Measurements from ENCODE around the gene IFFO2. TPM values are rescaled to one million over a fixed set of nuclear protein-coding genes. Genes with fewer than 3 reads are reported as not detected.

Gene IFFO2
- total and polyA plus RNA-seq, 10 of the 15 experiments (the other 5 are each of a cell fraction or from before 2014, with no cell fraction given) = 1.2 to 18.4 (median 6.7) TPM

- no peak for TF ChIP-seq PAX8 (IDR thresholded peaks at IDR 0.05)
- TF ChIP-seq RAD21 (IDR thresholded peaks at IDR 0.05; ENCODE audit: insufficient read depth, low read depth, low read length) = no peak
- no peak for TF ChIP-seq ESRRA (IDR thresholded peaks at IDR 0.05; ENCODE audit: low read length)
- TF ChIP-seq SIX5 (IDR thresholded peaks at IDR 0.05; ENCODE audit: low read depth, low read length, severe bottlenecking) = no peak
- no peak for TF ChIP-seq ZNF687 (IDR thresholded peaks at IDR 0.05)
- TF ChIP-seq SMAD5 (IDR thresholded peaks at IDR 0.05; ENCODE audit: low read depth) = no peak
- TF ChIP-seq MTA2 (IDR thresholded peaks at IDR 0.05; ENCODE audit: low read depth) = no peak
These were observed 38.1 kb downstream of the IFFO2 start (continued) for GRCh38 chr1:18918417-18918816.

- ChIA-PET CTCF (no interaction called here), RAD21 (ENCODE audit: unreplicated experiment) (no interaction called here), POLR2A (no interaction called here), SMC1A (ENCODE audit: uncharacterized antibody, unreplicated experiment) (no interaction called here)
- Histone ChIP-seq H3K9me3 (replicated peaks; ENCODE audit: control insufficient read depth, insufficient read depth, low read length) (no peaks in the 10 kb centered on the region), H3K36me3 (ENCODE audit: control insufficient read depth in 2 of 2, insufficient read depth in 2 of 2, low read length in 1 of 2) (peaks cover 0 to 12% of the 10 kb centered on the region in 2 experiments), H3K79me2 (ENCODE audit: control insufficient read depth, insufficient read depth, low read length) (no peaks in the 10 kb centered on the region), H3K27me3 (replicated peaks in 1 of 2; ENCODE audit: control insufficient read depth in 2 of 2, insufficient read depth in 2 of 2, low read length in 1 of 2) (no peaks in the 10 kb centered on the region), H3K9ac (ENCODE audit: control insufficient read depth, insufficient read depth, low read length) (no peak overlapping the region), H3K27ac (ENCODE audit: control insufficient read depth, insufficient read depth) (no peak overlapping the region), H4K20me1 (ENCODE audit: control insufficient read depth, insufficient read depth) (no peaks in the 10 kb centered on the region), H3K4me2 (ENCODE audit: control insufficient read depth, insufficient read depth) (no peak overlapping the region), H2AFZ (ENCODE audit: control insufficient read depth, low read depth, low read length) (no peak overlapping the region), H3K4me1 (ENCODE audit: control insufficient read depth, insufficient read depth, low read length) (no peaks in the 10 kb centered on the region), H3K4me3 (no peak overlapping the region)
- FAIRE-seq (no peak), DNase-seq (ENCODE audit: low read depth, low spot score) (no peak), ATAC-seq (no peak)
- 94% methylated on average over 24 of the region's 30 CpGs for WGBS (ENCODE audit: insufficient coverage, insufficient replicate concordance, low lambda C conversion rate, missing lambda C conversion rate)
- BruUV-seq (replicated peaks) = no TSS peak
- intact Hi-C loops (cut with micrococcal nuclease; ENCODE audit: unreplicated experiment) = no loop called here
- in situ Hi-C loops (cut with MboI) = no loop called here
- TF ChIP-seq PBX3 (IDR thresholded peaks at IDR 0.05; ENCODE audit: insufficient replicate concordance, low read depth, low read length) (no peak), MYB (IDR thresholded peaks at IDR 0.05; ENCODE audit: borderline replicate concordance, low read depth, low read length) (no peak), MXI1 (IDR thresholded peaks at IDR 0.05; ENCODE audit: low read depth, low read length) (no peak), PAX5 (IDR thresholded peaks at IDR 0.05; ENCODE audit: borderline replicate concordance, low read depth, low read length) (no peak), SREBF1 (IDR thresholded peaks at IDR 0.05; ENCODE audit: low read length) (no peak), RCOR1 (conservative IDR thresholded peaks at IDR 0.05; ENCODE audit: low read depth, low read length) (no peak), PKNOX1 (IDR thresholded peaks at IDR 0.05) (no peak), ESRRA (IDR thresholded peaks at IDR 0.05; ENCODE audit: low read length) (no peak), GATAD2B (conservative IDR thresholded peaks at IDR 0.05; ENCODE audit: low read depth) (no peak), BRCA1 (IDR thresholded peaks at IDR 0.05; ENCODE audit: low read depth, low read length) (no peak), ZNF384 (IDR thresholded peaks at IDR 0.05; ENCODE audit: borderline replicate concordance, low read depth, low read length) (no peak), POU2F2 (IDR thresholded peaks at IDR 0.05; ENCODE audit: borderline replicate concordance, low read depth, low read length) (no peak)
These were observed 39.2 kb downstream of the IFFO2 start for GRCh38 chr1:18917071-18917799.

Data from GM12878 (cell line).